Measurements from ENCODE around the gene NRG2. TPM values are rescaled to one million over a fixed set of nuclear protein-coding genes. Genes with fewer than 3 reads are reported as not detected.

NRG2 gene
- total RNA-seq, 1 donor from 2014 or later = 1.9 TPM

DNA sequence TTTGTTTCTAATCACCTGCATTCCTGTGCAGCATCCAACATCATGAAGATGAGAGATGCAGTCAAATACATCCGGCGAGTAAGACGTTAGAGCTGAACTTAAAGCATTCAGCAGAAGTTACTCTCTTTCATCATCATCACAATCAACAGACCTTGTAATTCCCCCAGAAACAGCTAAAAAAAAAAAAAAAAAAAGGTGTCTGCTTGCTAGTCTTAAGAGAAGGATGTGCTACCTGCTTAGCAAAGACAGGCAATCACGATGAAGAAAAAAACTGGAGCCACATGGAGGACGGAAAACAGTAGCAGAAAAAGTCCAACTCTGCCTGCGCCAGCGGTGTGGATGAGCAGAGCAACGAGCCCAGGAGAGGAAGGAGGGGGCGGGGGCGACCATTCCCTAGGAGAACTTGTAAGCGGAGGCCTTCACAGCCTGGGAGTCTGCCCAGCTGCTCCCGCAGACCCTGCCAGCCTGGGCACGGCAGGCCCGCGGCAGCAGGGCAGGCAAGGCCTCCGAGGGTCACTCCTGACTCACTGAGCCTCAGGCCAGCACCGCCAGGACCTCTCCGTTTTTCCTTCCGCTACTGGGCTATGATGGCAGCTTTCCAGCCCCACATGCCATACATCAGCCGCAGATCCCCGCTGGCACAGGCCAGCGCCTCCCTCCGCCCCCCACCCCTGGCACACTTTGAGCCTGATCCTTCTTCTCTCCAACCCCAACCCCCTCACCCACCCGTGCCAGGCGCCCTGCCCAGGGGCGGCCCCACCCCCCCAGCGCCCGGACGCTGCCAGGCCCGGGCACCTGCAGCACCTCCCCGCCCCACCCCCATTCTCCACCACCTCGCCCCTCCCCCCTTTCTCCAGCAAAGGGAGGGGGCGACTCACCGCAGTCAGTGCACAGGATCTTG lies 1.4 kb downstream of the NRG2 start:
- intact Hi-C loops (cut with micrococcal nuclease) = no loop called here
- DNase-seq (peak; percentile 71), ATAC-seq (peak; percentile 67)

DNA sequence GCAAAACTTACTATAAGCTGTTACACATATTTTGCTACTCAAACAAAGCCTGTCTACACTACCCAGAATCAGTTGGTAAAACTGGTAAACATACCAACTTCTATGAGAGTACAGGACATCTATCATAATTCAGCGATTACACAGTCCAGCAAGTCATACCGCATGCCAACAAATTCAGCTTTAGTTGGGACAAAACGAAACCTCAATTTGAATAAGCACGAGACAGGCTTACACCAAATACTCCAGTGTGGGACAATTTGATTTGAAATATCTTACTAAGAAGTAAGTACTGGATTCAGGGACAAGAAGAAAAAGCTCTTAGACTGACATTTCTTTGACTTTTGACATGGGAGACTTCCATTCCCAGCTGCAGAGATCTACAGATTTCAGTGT lies 2.0 kb downstream of the NRG2 start:
- ATAC-seq = no peak
- no peak for DNase-seq

DNA sequence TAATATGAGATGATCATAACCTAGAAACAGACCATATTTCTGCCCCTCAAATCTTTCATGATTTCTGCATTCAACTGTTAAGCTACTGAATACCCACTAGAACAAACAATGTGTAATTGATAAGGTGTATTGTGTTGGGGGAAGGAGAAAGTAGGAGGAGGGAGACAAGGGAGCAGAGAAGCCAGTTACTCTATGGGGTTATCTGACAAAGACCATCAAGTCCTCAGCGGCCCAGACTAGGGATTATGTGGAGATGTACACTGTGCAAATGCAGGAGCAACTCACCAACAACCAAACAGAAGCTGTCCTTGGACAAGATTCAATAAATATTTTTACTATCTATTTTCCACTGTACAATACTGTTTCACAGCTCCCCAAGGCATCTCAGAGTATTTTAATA lies 2.7 kb downstream of the NRG2 start:
- DNase-seq (no peak), ATAC-seq (no peak)
- intact Hi-C loops (cut with micrococcal nuclease) = no loop called here

More for the DNA sequence above, 2.0 kb downstream of the NRG2 start:
- intact Hi-C loops (cut with micrococcal nuclease) = no loop called here

DNA sequence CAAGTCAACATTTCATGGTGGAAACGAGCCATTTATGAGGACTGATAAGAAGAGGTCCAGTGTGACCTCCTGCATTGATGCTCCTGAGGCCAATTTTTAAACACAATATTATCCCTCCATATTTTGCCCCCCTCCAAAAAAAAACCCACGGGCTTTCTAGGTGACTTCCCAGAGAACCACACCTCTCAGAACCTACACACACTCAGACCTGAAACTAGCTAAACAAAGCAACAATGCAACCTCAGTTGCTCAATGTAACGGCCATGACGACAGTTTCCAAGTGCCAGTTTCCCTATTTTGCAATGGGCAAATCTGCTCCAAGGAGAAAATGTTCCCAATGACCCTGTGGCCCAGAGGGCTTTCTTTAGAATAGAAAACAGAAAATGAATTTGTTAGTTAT lies 3.5 kb downstream of the NRG2 start:
- ATAC-seq = no peak
- intact Hi-C loops (cut with micrococcal nuclease) = no loop called here

DNA sequence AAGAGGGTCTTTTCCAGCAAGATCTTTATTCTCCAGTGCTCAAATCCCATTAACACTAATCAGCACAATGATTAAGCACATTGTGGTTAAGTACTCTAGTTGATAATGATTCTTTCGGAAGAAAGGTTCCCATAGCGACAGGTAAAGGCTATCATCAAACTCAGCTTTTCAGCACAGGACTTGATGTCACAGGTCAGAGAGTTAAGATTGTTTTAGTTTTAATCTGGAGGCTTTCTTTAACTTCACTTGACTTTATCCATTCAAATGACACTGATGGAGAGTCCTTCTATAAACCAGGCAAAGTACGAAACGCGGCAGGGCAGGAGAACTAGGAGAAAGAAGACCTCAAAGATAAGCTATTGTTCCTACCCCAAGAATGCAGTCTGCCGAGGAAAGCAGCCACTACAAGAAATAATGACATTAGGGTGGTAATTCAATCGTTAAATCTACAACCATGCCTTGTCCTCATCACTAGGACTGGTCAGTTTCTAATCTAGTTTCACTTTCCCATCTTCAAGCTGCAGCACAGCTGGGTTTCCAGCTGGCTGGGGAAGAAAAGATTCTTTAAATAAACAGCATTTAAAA lies 4.6 kb downstream of the NRG2 start:
- intact Hi-C loops (cut with micrococcal nuclease) = no loop called here
- DNase-seq = no peak
- no peak for ATAC-seq

More for the DNA sequence above, 3.5 kb downstream of the NRG2 start:
- no peak for DNase-seq

DNA sequence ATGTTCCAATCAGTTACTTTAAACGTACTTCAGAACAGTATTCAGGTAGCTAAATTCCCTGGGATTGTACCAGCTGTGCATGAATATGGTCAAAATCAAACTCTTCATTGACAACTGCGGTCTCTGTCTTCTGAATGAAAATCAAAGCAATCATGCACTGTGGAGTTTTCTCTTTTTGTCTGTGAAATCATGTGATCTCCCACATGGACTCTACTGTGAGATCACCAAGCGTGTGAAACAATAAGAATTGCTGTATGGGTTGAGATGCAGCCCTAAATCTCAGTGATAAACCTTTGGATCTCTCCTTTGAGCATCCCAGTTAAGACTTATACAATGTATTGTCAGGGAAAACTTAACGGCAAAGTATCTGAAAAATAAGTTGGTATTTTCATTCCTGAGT lies 6.1 kb downstream of the NRG2 start:
- DNase-seq (no peak), ATAC-seq (no peak)
- intact Hi-C loops (cut with micrococcal nuclease) = no loop called here

DNA sequence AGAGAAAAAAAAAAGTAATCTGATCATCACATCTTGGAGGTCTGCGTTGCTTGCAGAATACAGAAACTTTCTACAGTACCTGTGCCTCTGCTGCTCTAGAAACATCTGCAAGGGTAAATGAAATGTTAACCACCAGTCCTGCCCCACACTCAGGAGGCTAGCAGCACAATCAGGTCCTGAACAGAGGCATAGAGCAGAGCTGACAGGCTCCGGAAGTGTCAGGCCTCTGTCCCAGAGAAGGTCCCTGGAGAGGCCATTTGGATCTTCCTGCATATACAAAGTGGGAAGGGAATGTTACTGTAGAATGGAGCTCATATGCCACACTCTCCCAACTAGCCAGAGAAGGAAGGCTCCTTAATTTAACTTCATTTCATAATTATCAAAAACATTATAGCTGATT lies 7.2 kb downstream of the NRG2 start:
- intact Hi-C loops (cut with micrococcal nuclease) = no loop called here
- ATAC-seq (peak; percentile 68), DNase-seq (no peak)

DNA sequence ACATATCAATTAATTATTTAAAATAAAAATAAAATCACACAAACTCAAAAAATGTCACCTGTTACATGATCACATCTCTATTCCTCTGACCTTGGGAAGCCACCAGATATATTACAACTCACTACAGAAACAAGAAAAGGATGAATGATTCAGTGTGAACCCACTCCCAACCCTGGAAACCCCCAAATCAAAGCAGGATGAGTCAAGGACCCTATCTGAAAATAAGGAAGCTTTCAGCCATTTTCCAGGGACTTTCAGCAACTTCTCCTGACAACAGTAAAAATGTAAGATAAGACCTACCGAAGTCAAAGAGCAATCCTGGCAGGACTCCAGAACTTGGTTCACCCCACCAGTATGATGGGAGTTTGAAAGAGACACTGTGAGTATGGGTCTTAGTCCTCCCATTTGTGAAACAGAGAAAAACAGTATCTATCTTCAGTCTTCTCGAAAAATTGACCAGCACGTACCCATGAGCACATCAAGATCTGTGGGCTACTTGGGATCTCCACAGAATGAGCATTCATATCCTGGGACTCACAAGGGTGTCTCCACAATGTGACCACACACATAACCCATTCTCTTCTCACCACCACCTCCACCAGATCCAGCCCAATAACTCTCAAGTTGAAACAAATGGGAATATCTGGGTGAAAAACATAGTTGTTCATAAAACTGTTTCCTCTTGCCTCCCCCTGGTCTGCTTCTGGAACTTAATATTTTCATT lies 9.9 kb downstream of the NRG2 start:
- ATAC-seq (no peak), DNase-seq (no peak)
- intact Hi-C loops (cut with micrococcal nuclease) = no loop called here

DNA sequence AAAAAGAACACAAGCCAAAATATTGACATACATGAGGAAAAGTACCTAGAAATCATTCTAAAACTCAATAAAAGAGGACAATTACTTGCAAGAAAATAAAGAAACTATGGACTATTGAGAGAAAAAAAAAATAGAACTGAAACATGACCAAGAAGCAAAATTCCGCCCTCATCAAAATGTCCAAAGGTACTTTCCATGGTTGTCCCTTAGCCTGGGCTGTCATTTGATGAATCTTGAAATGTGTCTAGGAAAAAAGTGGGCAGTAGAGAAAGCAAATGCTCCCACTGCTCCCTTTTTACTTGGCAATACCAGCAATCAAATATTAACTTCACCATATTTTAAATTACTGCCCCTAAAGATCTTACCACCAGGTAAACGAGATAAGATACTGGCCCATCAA lies 10.8 kb downstream of the NRG2 start:
- DNase-seq (no peak), ATAC-seq (no peak)
- intact Hi-C loops (cut with micrococcal nuclease) = no loop called here

DNA sequence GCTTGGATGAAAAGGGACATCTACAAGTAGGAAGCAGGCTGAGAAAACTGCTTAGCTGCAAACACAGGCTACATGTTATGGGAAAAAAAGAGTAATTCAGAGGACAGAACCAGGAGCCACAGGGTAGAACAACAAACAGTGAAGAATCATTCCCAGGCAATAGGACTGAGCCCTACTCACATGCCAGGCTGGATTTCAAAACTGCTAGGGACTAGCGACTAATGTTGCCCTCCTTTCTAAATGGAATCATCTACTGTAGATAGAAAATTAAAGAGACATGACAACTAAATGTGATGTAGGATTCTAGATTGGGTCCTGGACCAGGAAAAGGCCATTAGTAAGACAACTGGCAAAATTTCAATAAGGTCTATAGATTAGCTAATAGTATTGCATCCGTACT lies 15.3 kb downstream of the NRG2 start:
- DNase-seq = no peak
- ATAC-seq = no peak
- intact Hi-C loops (cut with micrococcal nuclease) = no loop called here

DNA sequence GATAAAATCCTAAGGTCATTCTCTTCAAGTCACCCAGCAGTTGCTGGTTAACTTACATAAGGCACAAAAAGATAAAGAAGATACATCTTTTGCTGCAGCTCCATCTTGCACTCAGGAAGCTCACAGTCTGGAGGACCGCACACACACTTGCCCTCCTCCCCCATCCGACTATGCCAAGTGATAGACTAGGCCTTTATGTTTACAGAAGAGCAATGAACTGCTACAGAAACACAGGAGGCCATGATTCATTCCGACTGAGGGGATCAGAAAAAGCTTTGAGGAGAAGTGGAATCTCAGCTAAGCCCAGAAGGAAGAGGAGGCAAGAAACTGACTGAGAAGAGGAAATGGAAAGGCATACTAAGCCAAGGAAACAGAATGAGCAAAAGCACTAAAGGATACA lies 17.4 kb downstream of the NRG2 start:
- ATAC-seq (no peak), DNase-seq (no peak)
- intact Hi-C loops (cut with micrococcal nuclease) = no loop called here

DNA sequence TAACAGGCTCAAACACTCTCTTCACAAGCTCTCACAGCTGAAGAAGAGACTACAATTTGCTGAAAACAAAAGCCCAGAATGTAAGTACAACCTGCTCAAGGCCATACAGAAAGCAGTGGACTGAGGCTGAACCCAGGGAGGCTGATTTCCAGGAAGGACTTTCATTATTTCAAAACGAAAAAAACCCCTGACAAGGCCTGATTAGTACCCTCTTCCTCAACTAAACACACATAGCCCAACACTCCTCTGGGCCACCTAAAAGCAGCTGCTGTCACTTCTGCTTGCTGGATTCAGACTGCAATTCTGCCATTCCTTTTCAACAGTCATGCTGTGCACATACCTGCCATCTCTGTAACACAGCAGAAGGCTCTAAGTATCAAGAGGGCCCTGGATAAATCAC lies 18.2 kb downstream of the NRG2 start:
- intact Hi-C loops (cut with micrococcal nuclease) = no loop called here
- ATAC-seq = peak; percentile 7
- DNase-seq = no peak

DNA sequence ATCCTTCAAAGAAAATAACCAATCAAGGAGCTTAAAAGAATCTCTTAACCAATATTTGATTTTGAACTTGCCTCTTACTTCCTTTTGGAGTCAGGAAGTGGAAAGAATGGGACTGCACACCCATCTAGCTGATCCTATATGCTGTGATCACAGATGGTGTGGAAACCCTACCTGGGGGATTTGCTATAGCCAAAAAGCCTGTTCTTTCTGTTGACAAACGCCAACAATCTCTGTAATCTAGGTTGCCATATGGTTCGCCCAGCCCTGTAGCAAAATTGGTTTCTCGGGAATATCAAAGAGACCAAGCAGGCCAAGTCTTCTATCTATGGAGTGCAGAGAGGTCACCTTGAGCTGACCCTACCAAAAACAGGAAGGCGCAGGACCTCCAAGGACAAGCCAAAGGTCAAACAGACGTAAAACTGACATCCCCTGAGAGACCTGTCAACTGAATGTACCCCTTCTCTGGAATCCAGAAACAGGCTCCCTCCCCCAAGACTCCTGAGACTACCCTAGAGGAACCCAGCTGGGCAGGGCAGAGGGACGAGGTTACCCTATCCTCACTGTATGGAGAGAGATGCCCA lies 19.4 kb downstream of the NRG2 start:
- no peak for DNase-seq
- no peak for ATAC-seq
- intact Hi-C loops (cut with micrococcal nuclease) = no loop called here

DNA sequence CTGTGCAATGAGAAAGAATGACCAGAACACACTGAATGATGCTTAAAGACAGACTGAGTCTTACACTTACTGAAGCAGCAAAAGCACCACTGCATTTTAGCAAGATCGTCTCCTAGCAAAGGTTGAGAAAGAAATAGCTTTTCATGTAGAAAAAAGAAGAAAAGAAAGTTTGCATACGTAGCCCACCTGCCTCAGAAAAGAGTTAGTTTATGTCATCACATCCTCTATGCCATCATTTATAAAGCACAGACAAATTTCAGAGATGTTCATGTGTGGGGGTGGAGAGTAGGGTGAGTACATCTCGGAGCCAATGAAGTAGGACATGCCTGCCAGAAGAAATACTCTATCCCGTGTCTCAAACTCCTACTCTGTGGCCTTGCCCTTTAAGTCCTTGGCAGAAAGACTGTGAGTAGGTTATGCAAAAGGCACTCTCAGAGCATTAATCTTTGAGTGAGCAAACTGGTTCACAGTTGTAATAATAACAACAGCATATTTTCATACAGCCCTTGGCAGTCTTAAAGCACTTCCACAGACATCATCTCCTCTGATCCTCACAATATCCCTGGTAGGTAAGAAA lies 22.4 kb downstream of the NRG2 start:
- no peak for DNase-seq
- intact Hi-C loops (cut with micrococcal nuclease) = no loop called here
- ATAC-seq = peak; percentile 21

DNA sequence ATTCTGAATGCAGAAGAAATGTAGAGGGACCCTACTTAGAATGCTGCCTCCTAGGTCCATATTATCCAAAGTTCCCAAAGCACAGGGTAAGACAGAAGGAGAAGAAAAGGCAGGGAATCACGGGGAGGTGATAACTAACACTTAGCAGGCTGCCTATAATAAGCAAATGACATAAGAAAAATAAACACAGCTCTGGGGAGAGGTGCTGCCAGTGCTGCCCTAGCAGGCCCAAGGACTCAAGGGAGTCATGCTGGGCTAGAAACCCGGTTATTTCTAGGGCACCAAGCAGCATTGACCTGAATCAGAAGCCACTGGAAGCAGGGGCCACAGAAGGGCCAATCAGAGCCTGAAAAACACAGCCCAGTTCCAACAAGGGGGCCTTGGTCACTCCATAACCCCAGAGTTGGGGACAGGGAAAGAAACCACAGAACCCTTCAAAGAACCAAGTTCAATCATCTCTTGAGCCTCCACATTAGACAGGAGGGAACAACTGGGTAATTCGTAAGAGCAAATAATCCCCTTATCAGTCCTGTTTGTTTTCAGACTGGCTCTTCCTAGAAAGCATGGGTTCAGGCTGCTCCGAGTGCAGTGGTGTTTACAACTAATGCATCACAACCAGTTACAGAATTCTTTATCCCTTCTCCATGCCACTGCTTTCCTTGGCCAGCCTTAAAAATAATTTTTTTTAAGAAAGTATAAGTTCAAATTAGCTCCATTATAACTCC lies 24.0 kb downstream of the NRG2 start:
- DNase-seq = no peak
- intact Hi-C loops (cut with micrococcal nuclease) = no loop called here
- peak; percentile 88 for ATAC-seq

DNA sequence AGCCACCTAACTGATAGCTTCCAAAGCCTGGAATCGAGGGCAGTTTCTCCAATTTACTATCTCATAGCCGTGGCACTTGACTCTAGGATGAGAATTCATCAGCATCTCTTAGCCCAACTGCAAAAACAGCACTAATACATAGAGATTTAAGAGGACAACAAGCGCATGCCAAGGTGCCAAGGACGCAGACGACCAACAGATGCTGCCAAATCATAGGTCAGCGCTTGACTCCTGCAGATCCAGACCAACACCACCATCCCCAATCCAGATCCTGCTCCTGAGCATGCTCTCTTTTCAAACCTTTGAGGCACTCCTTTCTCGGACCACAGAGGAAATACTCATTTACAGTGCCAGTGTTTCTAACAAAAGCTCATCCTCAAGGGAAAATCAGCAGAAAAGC lies 24.6 kb downstream of the NRG2 start:
- ATAC-seq (peak; percentile 3), DNase-seq (no peak)
- intact Hi-C loops (cut with micrococcal nuclease) = no loop called here

DNA sequence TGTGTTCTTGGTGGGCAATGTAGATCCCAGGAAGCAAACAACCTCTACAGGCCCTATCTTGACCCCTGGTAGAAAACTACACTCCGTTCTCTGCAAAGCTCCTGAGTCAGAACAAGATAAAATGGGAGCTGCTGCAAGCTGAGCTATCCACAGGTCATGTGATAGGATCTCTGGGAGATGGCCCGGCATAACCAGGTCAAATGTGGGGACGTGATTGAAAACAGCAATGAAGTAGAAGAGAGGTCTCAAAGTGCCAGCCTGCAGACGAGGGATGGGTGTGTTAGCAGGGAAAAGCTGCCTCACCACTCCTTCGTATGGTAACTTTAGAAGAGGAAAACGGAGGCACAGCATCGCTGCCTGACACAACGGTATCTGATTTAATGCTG lies 25.0 kb downstream of the NRG2 start:
- DNase-seq = no peak
- intact Hi-C loops (cut with micrococcal nuclease) = no loop called here
- ATAC-seq = peak; percentile 59

DNA sequence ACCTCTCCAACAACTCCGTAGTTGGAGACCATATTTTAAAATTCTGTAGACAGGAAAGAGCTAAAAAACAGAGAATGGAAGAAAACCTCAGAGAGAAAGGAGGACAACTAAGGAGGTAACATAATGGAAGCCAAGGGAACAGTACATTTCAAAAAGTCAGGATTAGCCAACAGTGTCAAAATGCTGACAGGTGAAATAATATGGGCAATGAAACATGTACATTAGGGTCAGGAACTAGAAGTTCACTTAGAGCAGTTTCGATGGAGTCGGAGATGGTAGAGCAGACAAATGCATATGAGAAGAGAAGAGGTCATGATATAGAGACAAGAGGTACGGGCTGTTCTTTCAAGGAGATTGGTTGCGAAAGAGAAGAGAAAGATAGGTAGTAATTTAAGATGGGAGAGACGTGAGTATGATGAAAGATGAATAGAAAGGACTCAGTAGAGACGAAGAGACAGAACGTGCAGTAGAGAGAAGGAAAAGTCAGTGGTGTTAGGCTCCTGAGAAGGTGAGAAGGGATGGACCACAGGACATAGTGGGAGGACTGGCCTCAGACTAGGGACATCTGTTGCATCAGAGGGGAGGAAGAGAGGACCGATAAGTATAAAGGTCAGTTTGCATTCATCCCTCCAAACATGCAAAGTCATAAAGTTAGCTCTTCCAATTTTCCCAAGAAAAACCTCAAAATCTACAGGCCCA lies 25.6 kb downstream of the NRG2 start:
- peak; percentile 4 for ATAC-seq
- no peak for DNase-seq
- intact Hi-C loops (cut with micrococcal nuclease) = no loop called here
